ENCODE data around the gene RAF1.

DNA sequence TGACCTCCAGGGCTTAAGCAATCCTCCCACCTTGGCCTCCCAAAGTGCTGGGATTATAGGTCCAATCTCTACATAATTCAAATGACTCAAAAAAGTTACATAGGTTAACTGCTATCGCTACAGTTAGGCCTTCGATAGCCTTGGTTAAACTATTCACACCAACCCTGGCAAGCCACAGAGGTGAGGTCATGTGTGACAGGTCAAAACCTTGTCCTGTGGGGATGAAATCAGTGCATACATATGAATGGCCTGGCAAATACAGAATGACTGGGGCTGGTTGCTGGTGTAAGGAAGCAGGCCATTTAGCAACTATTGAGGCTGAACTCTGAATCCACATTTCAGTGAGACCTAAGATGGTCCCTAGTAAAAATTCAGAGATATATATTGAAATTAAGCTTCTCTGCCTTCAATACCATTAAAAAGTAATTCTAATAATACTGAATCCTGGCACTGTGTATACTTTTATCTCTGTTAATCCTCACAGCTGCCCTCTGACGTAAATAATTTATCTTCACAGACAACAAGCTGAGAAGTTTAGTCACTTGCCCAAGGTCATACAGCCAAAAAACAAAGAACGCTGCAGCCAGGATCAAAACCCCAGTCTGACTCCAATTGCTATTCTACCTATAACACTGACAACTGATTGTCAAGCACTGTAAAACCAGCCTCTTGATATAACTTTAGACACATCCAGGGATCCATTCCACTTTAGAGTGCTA lies 71.8 kb downstream of the RAF1 start:
- TF ChIP-seq, protein P1, sequence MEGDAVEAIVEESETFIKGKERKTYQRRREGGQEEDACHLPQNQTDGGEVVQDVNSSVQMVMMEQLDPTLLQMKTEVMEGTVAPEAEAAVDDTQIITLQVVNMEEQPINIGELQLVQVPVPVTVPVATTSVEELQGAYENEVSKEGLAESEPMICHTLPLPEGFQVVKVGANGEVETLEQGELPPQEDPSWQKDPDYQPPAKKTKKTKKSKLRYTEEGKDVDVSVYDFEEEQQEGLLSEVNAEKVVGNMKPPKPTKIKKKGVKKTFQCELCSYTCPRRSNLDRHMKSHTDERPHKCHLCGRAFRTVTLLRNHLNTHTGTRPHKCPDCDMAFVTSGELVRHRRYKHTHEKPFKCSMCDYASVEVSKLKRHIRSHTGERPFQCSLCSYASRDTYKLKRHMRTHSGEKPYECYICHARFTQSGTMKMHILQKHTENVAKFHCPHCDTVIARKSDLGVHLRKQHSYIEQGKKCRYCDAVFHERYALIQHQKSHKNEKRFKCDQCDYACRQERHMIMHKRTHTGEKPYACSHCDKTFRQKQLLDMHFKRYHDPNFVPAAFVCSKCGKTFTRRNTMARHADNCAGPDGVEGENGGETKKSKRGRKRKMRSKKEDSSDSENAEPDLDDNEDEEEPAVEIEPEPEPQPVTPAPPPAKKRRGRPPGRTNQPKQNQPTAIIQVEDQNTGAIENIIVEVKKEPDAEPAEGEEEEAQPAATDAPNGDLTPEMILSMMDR (IDR thresholded peaks at IDR 0.05) = no peak
- TF ChIP-seq EZH2 (IDR thresholded peaks at IDR 0.05) (no peak), EZH2phosphoT487 (IDR thresholded peaks at IDR 0.05) (no peak)

All from neural progenitor cell (in vitro differentiated cells).